HepG2 (cell line): ENCODE data around the gene IL1B. TPM values are rescaled to one million over a fixed set of nuclear protein-coding genes. Genes with fewer than 3 reads are reported as not detected.

Source experiments
- BCL6 ChIP-seq: IDR thresholded peaks from 2 replicates; pipeline ENCODE4 v1.6.1; 2016; ENCODE audit warnings: missing genetic modification reagents, missing compliant biosample characterization
- EP300 ChIP-seq, 3 experiments: sonication (generic) in 1 of 3; formaldehyde crosslinking in 1 of 3; IDR thresholded peaks; 2 replicates each; pipeline versions ENCODE4 v1.5.1 to v1.6.1; 2011 to 2020; ENCODE audit warnings: low read depth in 2 of 3, low read length in 2 of 3, borderline replicate concordance in 1 of 3, improper control_type of control experiment in 1 of 3, mild to moderate bottlenecking in 1 of 3, missing genetic modification reagents in 1 of 3, moderate library complexity in 1 of 3
- ERF ChIP-seq: IDR thresholded peaks from 2 replicates; pipeline ENCODE4 v1.6.1; 2018; ENCODE audit warnings: missing biosample characterization, missing genetic modification reagents
- ETV5 ChIP-seq: IDR thresholded peaks from 2 replicates; pipeline ENCODE4 v1.6.1; 2018; ENCODE audit warnings: missing biosample characterization, missing genetic modification reagents, inconsistent platforms, borderline replicate concordance
- FOXO1 ChIP-seq: sonication (generic); formaldehyde crosslinking; IDR thresholded peaks from 2 replicates; pipeline ENCODE4 v1.4.0; 2020; ENCODE audit warnings: missing genetic modification reagents
- GATA4 ChIP-seq: sonication (generic); IDR thresholded peaks from 2 replicates; pipeline ENCODE4 v1.6.1; 2016; ENCODE audit warnings: antibody characterized with exemption, low read depth, borderline replicate concordance
- MIER3 ChIP-seq: IDR thresholded peaks from 2 replicates; pipeline ENCODE4 v1.6.1; 2016; ENCODE audit warnings: missing compliant biosample characterization, borderline replicate concordance
- SALL1 ChIP-seq: sonication (generic); formaldehyde crosslinking; IDR thresholded peaks from 2 replicates; pipeline ENCODE4 v1.8.0; 2022; ENCODE audit warnings: mild to moderate bottlenecking, missing genetic modification reagents
- SNAPC2 ChIP-seq: sonication (generic); formaldehyde crosslinking; IDR thresholded peaks from 2 replicates; pipeline ENCODE4 v1.8.1; 2022; ENCODE audit warnings: mild to moderate bottlenecking, missing genetic modification reagents
- ZBTB14 ChIP-seq: sonication (generic); formaldehyde crosslinking; IDR thresholded peaks from 2 replicates; pipeline ENCODE4 v1.4.0; 2020; ENCODE audit warnings: missing genetic modification reagents
- ZFYVE20 ChIP-seq: sonication (generic); formaldehyde crosslinking; IDR thresholded peaks from 2 replicates; pipeline ENCODE4 v1.8.0; 2023; ENCODE audit warnings: low read depth, mild to moderate bottlenecking, moderate library complexity, missing genetic modification reagents, borderline replicate concordance
- ZKSCAN5 ChIP-seq: sonication (generic); formaldehyde crosslinking; IDR thresholded peaks from 2 replicates; pipeline ENCODE4 v1.5.1; 2020; ENCODE audit warnings: mild to moderate bottlenecking, missing genetic modification reagents
- ZNF224 ChIP-seq: sonication (generic); formaldehyde crosslinking; IDR thresholded peaks from 2 replicates; pipeline ENCODE4 v1.5.0; 2020; ENCODE audit warnings: mild to moderate bottlenecking, missing genetic modification reagents
- ZNF3 ChIP-seq: IDR thresholded peaks from 2 replicates; pipeline ENCODE4 v1.7.0; 2017; ENCODE audit warnings: inconsistent platforms
- ZNF550 ChIP-seq: sonication (generic); formaldehyde crosslinking; IDR thresholded peaks from 2 replicates; pipeline ENCODE4 v1.4.0; 2020; ENCODE audit warnings: mild to moderate bottlenecking, missing genetic modification reagents, borderline replicate concordance
- ZNF674 ChIP-seq: sonication (generic); formaldehyde crosslinking; IDR thresholded peaks from 2 replicates; pipeline ENCODE4 v1.5.0; 2020; ENCODE audit warnings: low read depth, mild to moderate bottlenecking, missing genetic modification reagents
- polyA plus RNA-seq, 8 experiments: library from polyadenylated mRNA; depleted of rRNA in 3 of 8; stranded (reverse) in 7 of 8; unstranded in 1 of 8; fragments of >200 nt; fragmentation: Illumina TruSeq in 4 of 8; extraction: Trizol in 4 of 8; gene quantifications; 2 replicates each; pipeline versions ENCODE4 v1.2.1 to v1.2.3, GENCODE V29; 2011 to 2016; ENCODE audit warnings: low read depth in 4 of 8, missing spikeins in 1 of 8, mixed read lengths in 1 of 8; ENCODE audit not compliant: insufficient read depth in 1 of 8
- total RNA-seq, 5 experiments: library from RNA; depleted of rRNA; stranded (reverse); fragments of >200 nt; fragmentation: Illumina TruSeq; extraction: Trizol; gene quantifications; 2 replicates each; pipeline ENCODE4 v1.2.3, GENCODE V29; 2016; ENCODE audit warnings: low read depth in 1 of 5
- TF ChIP-seq, protein P1 (sequence below): sonication (generic); formaldehyde crosslinking; IDR thresholded peaks from 2 replicates; pipeline ENCODE4 v1.5.1; 2020; ENCODE audit warnings: mild to moderate bottlenecking, missing genetic modification reagents, moderate library complexity
- TF ChIP-seq, protein P2 (sequence below): IDR thresholded peaks from 2 replicates; pipeline ENCODE4 v1.4.0; 2020; ENCODE audit warnings: mild to moderate bottlenecking, missing genetic modification reagents
- TF ChIP-seq, protein P3 (sequence below): IDR thresholded peaks from 2 replicates; pipeline ENCODE4 v1.6.1; 2016; ENCODE audit warnings: low read depth

The IL1B gene
- total and polyA plus RNA-seq, 2 of the 13 experiments (the other 11 are each of a cell fraction or from before 2014, with no cell fraction given): 0.18 TPM; not detected in 1

DNA sequence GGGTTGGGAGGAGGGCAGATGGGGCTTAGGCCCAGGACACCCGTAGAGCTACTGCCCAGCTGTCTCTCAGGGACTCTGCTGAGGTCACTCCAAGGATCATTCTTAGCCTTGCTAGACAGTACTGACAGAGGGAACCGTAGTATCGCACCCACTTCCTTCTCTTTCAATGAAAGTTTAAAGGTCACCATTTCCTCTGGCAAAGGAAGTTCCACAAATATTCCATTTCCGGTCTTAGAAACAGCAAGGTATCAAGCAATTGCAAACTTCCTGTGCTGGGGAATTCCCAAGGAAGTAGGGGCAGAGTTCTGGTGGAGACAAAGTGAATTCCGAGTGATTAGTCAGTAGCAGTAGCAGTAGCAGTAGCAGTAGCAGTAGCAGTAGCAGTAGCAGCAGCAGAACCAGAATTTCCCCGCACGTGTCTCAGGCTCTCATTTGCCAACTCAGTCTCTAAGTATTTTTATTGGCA is 24.7 kb downstream of the IL1B start (continued):
- TF ChIP-seq BCL6: peak; percentile 35; the same call in 1 of the 2 replicates
- TF ChIP-seq, protein P1, sequence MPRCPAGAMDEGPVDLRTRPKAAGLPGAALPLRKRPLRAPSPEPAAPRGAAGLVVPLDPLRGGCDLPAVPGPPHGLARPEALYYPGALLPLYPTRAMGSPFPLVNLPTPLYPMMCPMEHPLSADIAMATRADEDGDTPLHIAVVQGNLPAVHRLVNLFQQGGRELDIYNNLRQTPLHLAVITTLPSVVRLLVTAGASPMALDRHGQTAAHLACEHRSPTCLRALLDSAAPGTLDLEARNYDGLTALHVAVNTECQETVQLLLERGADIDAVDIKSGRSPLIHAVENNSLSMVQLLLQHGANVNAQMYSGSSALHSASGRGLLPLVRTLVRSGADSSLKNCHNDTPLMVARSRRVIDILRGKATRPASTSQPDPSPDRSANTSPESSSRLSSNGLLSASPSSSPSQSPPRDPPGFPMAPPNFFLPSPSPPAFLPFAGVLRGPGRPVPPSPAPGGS (CRISPR knock-in tag): peak; percentile 23; the same call in 1 of the 2 replicates
- no peak for TF ChIP-seq FOXO1 (CRISPR knock-in tag)
- TF ChIP-seq ZNF674 (CRISPR knock-in tag): no peak
- TF ChIP-seq ZNF224: no peak
- no peak for TF ChIP-seq ZBTB14 (CRISPR knock-in tag)
- no peak for TF ChIP-seq GATA4
- TF ChIP-seq, protein P2, sequence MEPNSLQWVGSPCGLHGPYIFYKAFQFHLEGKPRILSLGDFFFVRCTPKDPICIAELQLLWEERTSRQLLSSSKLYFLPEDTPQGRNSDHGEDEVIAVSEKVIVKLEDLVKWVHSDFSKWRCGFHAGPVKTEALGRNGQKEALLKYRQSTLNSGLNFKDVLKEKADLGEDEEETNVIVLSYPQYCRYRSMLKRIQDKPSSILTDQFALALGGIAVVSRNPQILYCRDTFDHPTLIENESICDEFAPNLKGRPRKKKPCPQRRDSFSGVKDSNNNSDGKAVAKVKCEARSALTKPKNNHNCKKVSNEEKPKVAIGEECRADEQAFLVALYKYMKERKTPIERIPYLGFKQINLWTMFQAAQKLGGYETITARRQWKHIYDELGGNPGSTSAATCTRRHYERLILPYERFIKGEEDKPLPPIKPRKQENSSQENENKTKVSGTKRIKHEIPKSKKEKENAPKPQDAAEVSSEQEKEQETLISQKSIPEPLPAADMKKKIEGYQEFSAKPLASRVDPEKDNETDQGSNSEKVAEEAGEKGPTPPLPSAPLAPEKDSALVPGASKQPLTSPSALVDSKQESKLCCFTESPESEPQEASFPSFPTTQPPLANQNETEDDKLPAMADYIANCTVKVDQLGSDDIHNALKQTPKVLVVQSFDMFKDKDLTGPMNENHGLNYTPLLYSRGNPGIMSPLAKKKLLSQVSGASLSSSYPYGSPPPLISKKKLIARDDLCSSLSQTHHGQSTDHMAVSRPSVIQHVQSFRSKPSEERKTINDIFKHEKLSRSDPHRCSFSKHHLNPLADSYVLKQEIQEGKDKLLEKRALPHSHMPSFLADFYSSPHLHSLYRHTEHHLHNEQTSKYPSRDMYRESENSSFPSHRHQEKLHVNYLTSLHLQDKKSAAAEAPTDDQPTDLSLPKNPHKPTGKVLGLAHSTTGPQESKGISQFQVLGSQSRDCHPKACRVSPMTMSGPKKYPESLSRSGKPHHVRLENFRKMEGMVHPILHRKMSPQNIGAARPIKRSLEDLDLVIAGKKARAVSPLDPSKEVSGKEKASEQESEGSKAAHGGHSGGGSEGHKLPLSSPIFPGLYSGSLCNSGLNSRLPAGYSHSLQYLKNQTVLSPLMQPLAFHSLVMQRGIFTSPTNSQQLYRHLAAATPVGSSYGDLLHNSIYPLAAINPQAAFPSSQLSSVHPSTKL (CRISPR knock-in tag): peak; percentile 48
- no peak for TF ChIP-seq ZNF550
- peak; percentile 87; the same call in 1 of the 2 replicates for TF ChIP-seq ETV5 (CRISPR knock-in tag)
- no peak for TF ChIP-seq SNAPC2
- TF ChIP-seq SALL1 (CRISPR knock-in tag): peak; percentile 41; the same call in 1 of the 2 replicates
- TF ChIP-seq EP300 (IDR thresholded peaks at IDR 0.05; ENCODE audit: low read depth in 2 of 2, low read length in 2 of 2): peak in 1 of 2 experiments; percentile 53; a peak in 1 of 4 replicates
- TF ChIP-seq EP300 (CRISPR knock-in tag; IDR thresholded peaks at IDR 0.05; ENCODE audit: borderline replicate concordance): no peak
- no peak for TF ChIP-seq ZFYVE20 (CRISPR knock-in tag)
- no peak for TF ChIP-seq ERF (CRISPR knock-in tag)
- TF ChIP-seq, protein P3, sequence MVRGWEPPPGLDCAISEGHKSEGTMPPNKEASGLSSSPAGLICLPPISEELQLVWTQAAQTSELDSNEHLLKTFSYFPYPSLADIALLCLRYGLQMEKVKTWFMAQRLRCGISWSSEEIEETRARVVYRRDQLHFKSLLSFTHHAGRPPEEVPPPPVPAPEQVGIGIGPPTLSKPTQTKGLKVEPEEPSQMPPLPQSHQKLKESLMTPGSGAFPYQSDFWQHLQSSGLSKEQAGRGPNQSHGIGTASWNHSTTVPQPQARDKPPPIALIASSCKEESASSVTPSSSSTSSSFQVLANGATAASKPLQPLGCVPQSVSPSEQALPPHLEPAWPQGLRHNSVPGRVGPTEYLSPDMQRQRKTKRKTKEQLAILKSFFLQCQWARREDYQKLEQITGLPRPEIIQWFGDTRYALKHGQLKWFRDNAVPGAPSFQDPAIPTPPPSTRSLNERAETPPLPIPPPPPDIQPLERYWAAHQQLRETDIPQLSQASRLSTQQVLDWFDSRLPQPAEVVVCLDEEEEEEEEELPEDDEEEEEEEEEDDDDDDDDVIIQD (CRISPR knock-in tag): peak; percentile 60; the same call in 1 of the 2 replicates
- no peak for TF ChIP-seq ZNF3 (CRISPR knock-in tag)
- no peak for TF ChIP-seq ZKSCAN5 (CRISPR knock-in tag)
- 0 out of 2 replicates have a peak, but pooled peaks have one; percentile 34 for TF ChIP-seq MIER3 (CRISPR knock-in tag)
